OCI-LY1 (cell line): Measurements from ENCODE around the gene TMEM208.

Experiments
- H2AFZ ChIP-seq: fragments of 200-600 bp; sonication (generic), shearing (Covaris generic); 2 replicates; pipeline ENCODE4 v1.6.0; 2014; ENCODE audit warnings: antibody characterized with exemption, mild to moderate bottlenecking, low read length
- H3F3A ChIP-seq: fragments of 200-600 bp; sonication (generic), shearing (Covaris generic); 2 replicates; pipeline ENCODE4 v1.6.0; 2014; ENCODE audit warnings: mild to moderate bottlenecking, antibody characterized with exemption, low read length, moderate library complexity; ENCODE audit not compliant: insufficient read depth
- H3K27ac ChIP-seq: fragments of 200-600 bp; sonication (generic); 2 replicates; pipeline ENCODE4 v1.5.1; 2014; ENCODE audit warnings: low read length, mixed run types, mild to moderate bottlenecking, low read depth; ENCODE audit not compliant: poor library complexity, severe bottlenecking
- H3K27me3 ChIP-seq: fragments of 200-600 bp; sonication (generic); 2 replicates; pipeline ENCODE4 v1.6.0; 2014; ENCODE audit warnings: antibody characterized with exemption, mild to moderate bottlenecking, low read length, moderate library complexity; ENCODE audit not compliant: insufficient read depth
- H3K36me3 ChIP-seq: fragments of 200-600 bp; sonication (generic); 2 replicates; pipeline ENCODE4 v1.6.1; 2014; ENCODE audit warnings: mild to moderate bottlenecking, antibody characterized with exemption, low read length, moderate library complexity, mixed read lengths; ENCODE audit not compliant: insufficient read depth
- H3K4me1 ChIP-seq: fragments of 200-600 bp; sonication (generic); 2 replicates; pipeline ENCODE4 v1.5.1; 2014; ENCODE audit warnings: mild to moderate bottlenecking, low read length, moderate library complexity; ENCODE audit not compliant: insufficient read depth, severe bottlenecking
- H3K4me2 ChIP-seq: fragments of 200-600 bp; sonication (generic), shearing (Covaris generic); 2 replicates; pipeline ENCODE4 v1.6.1; 2014; ENCODE audit warnings: low read length
- H3K4me3 ChIP-seq: fragments of 200-600 bp; sonication (generic); 2 replicates; pipeline ENCODE4 v1.5.1; 2014; ENCODE audit warnings: low read length, low read depth, mild to moderate bottlenecking, mixed read lengths; ENCODE audit not compliant: poor library complexity, severe bottlenecking
- H3K79me2 ChIP-seq: fragments of 200-600 bp; shearing (Covaris generic); 2 replicates; pipeline ENCODE4 v1.6.1; 2016; ENCODE audit warnings: mixed run types, low read length, mixed read lengths; ENCODE audit not compliant: insufficient read depth
- H3K9ac ChIP-seq: fragments of 200-600 bp; sonication (generic), shearing (Covaris generic); 2 replicates; pipeline ENCODE4 v1.6.1; 2014; ENCODE audit warnings: mild to moderate bottlenecking, low read length, mixed read lengths
- H3K9me2 ChIP-seq: fragments of 200-600 bp; sonication (generic), shearing (Covaris generic); 2 replicates; pipeline ENCODE4 v1.6.1; 2014; ENCODE audit warnings: low read depth, mild to moderate bottlenecking, low read length, mixed read lengths
- H3K9me3 ChIP-seq: fragments of 200-600 bp; shearing (Covaris generic); 2 replicates; pipeline ENCODE4 v1.6.1; 2014; ENCODE audit warnings: low read length, mixed read lengths
- H4K20me1 ChIP-seq: fragments of 200-600 bp; sonication (generic), shearing (Covaris generic); 2 replicates; pipeline ENCODE4 v1.6.0; 2016; ENCODE audit warnings: mild to moderate bottlenecking, low read length; ENCODE audit not compliant: insufficient read depth
- CTCF ChIP-seq: fragments of 200-600 bp; sonication (generic), shearing (Covaris generic); IDR thresholded peaks from 2 replicates; pipeline ENCODE4 v1.5.1; 2017; ENCODE audit warnings: mild to moderate bottlenecking, antibody characterized with exemption, low read length, moderate library complexity, mixed read lengths
- EZH2 ChIP-seq: fragments of 200-600 bp; sonication (generic), shearing (Covaris generic); IDR thresholded peaks from 2 replicates; pipeline ENCODE4 v1.8.0; 2017; ENCODE audit warnings: borderline replicate concordance, mixed run types, mild to moderate bottlenecking, antibody characterized with exemption, low read length, moderate library complexity, mixed read lengths

TMEM208 gene

GRCh38 chr16:67190041-67190440 lies 36.9 kb upstream of the TMEM208 start, which contains the start of gene EXOC3L1:
Gene EXOC3L1, minus strand, starts transcription at chr16:67190136. Its CDS starts 460 bp downstream, at chr16:67189676.
- no peak within 1 kb of the TSS for H3K4me2 ChIP-seq

GRCh38 chr16:67190448-67191399 lies 36.2 kb upstream of the TMEM208 start:
- Histone ChIP-seq H3K4me1 (peaks cover 15% of the 10 kb centered on the region), H3K4me3 (no peak overlapping the region), H2AFZ (no peak overlapping the region), H3K4me2 (no peak overlapping the region), H3K9me3 (no peaks in the 10 kb centered on the region), H3K27ac (no peak overlapping the region), H3K9me2 (no peaks in the 10 kb centered on the region), H3K79me2 (peaks cover 16% of the 10 kb centered on the region), H3K27me3 (no peaks in the 10 kb centered on the region), H3K36me3 (peaks cover 23% of the 10 kb centered on the region), H3F3A (no peaks in the 10 kb centered on the region), H3K9ac (no peak overlapping the region), H4K20me1 (no peaks in the 10 kb centered on the region)
- TF ChIP-seq EZH2 (no peak), CTCF (no peak)

More at GRCh38 chr16:67190041-67190440, 36.9 kb upstream of the TMEM208 start, which contains the start of gene EXOC3L1:
- Histone ChIP-seq H3K4me1 (peaks cover 15% of the 10 kb centered on the region), H3K79me2 (peaks cover 16% of the 10 kb centered on the region), H3K36me3 (peaks cover 16% of the 10 kb centered on the region), H3F3A (no peaks in the 10 kb centered on the region), H4K20me1 (no peaks in the 10 kb centered on the region), H3K4me3 (no peak within 1 kb of the TSS), H3K27ac (no peak within 1 kb of the TSS), H2AFZ (no peak within 1 kb of the TSS), H3K9me2 (no peaks in the 10 kb centered on the region), H3K27me3 (no peaks in the 10 kb centered on the region), H3K9me3 (no peaks in the 10 kb centered on the region), H3K9ac (no peak within 1 kb of the TSS)
- TF ChIP-seq CTCF: no peak
- TF ChIP-seq EZH2: no peak

- H3K4me3 ChIP-seq: no peak overlapping the region
- peaks cover 31% of the 10 kb centered on the region for H3K36me3 ChIP-seq
- no peak overlapping the region for H3K4me2 ChIP-seq
- TF ChIP-seq CTCF (no peak), EZH2 (no peak)
- H3F3A ChIP-seq: no peaks in the 10 kb centered on the region
- H4K20me1 ChIP-seq: no peaks in the 10 kb centered on the region
- peaks cover 15% of the 10 kb centered on the region for H3K4me1 ChIP-seq
- H3K27ac ChIP-seq: no peak overlapping the region
- no peak overlapping the region for H2AFZ ChIP-seq
- no peaks in the 10 kb centered on the region for H3K9me3 ChIP-seq
- H3K9ac ChIP-seq: no peak overlapping the region
- no peaks in the 10 kb centered on the region for H3K27me3 ChIP-seq
- H3K9me2 ChIP-seq: no peaks in the 10 kb centered on the region
- H3K79me2 ChIP-seq: peaks cover 16% of the 10 kb centered on the region
These were observed 35.4 kb upstream of the TMEM208 start for GRCh38 chr16:67191411-67191994.
